HEK293T (cell line): ENCODE measurements around the gene CYP51A1.

Experiments used
- CTCF ChIA-PET: fragments of 350-600 bp; formaldehyde crosslinking; extraction: SDS; loops from one replicate; lab custom pipeline; 2021; ENCODE audit warnings: antibody characterized with exemption, inconsistent platforms; lab: Yijun Ruan, JAX
- POLR2A ChIA-PET: fragments of 350-600 bp; formaldehyde crosslinking; extraction: SDS; loops from one replicate; lab custom pipeline; 2020; ENCODE audit warnings: antibody characterized with exemption, inconsistent platforms; lab: Yijun Ruan, JAX
- DNase-seq: peaks from one replicate; pipeline ENCODE4 v3.0.0; 2012; ENCODE audit warnings: mixed read lengths; ENCODE audit errors: extremely low spot score
- ARNT ChIP-seq: fragments of 450-650 bp; IDR thresholded peaks from 2 replicates; pipeline ENCODE4 v1.6.1; 2017; ENCODE audit warnings: mild to moderate bottlenecking
- BHLHE40 ChIP-seq: fragments of 450-650 bp; IDR thresholded peaks from 2 replicates; pipeline ENCODE4 v1.6.1; 2016; ENCODE audit warnings: mild to moderate bottlenecking, moderate library complexity, borderline replicate concordance
- CTBP1 ChIP-seq: fragments of 450-650 bp; IDR thresholded peaks from 2 replicates; pipeline ENCODE4 v1.6.1; 2016; ENCODE audit warnings: borderline replicate concordance
- ELF4 ChIP-seq: fragments of 450-650 bp; IDR thresholded peaks from 2 replicates; pipeline ENCODE4 v1.6.1; 2017; ENCODE audit warnings: antibody characterized with exemption
- FOXA1 ChIP-seq: fragments of 450-650 bp; IDR thresholded peaks from 2 replicates; pipeline ENCODE4 v1.6.1; 2016; ENCODE audit warnings: mild to moderate bottlenecking
- FOXK2 ChIP-seq: fragments of 450-650 bp; IDR thresholded peaks from 2 replicates; pipeline ENCODE4 v1.6.1; 2016; ENCODE audit warnings: mild to moderate bottlenecking
- FOXM1 ChIP-seq: fragments of 450-650 bp; IDR thresholded peaks from 2 replicates; pipeline ENCODE4 v1.6.1; 2017; ENCODE audit warnings: mild to moderate bottlenecking, borderline replicate concordance
- HDGF ChIP-seq: fragments of 450-650 bp; IDR thresholded peaks from 2 replicates; pipeline ENCODE4 v1.6.1; 2017; ENCODE audit warnings: antibody characterized with exemption, borderline replicate concordance
- L3MBTL2 ChIP-seq: fragments of 450-650 bp; conservative IDR thresholded peaks from 2 replicates; pipeline ENCODE4 v1.6.1; 2016; ENCODE audit warnings: mild to moderate bottlenecking
- LEF1 ChIP-seq: fragments of 450-650 bp; IDR thresholded peaks from 2 replicates; pipeline ENCODE4 v1.6.1; 2017; ENCODE audit warnings: mild to moderate bottlenecking, borderline replicate concordance
- NFRKB ChIP-seq: fragments of 450-650 bp; IDR thresholded peaks from 2 replicates; pipeline ENCODE4 v1.6.1; 2016; ENCODE audit warnings: mild to moderate bottlenecking, moderate library complexity
- PKNOX1 ChIP-seq: fragments of 450-650 bp; IDR thresholded peaks from 2 replicates; pipeline ENCODE4 v1.6.1; 2016
- SP1 ChIP-seq: fragments of 450-650 bp; IDR thresholded peaks from 2 replicates; pipeline ENCODE4 v1.6.1; 2017
- SUZ12 ChIP-seq: fragments of 450-650 bp; IDR thresholded peaks from 2 replicates; pipeline ENCODE4 v1.6.1; 2016; ENCODE audit warnings: mild to moderate bottlenecking
- TARDBP ChIP-seq: fragments of 450-650 bp; IDR thresholded peaks from 2 replicates; pipeline ENCODE4 v1.6.1; 2016
- ZNF384 ChIP-seq: fragments of 450-650 bp; IDR thresholded peaks from 2 replicates; pipeline ENCODE4 v1.6.1; 2016

Gene CYP51A1

DNA sequence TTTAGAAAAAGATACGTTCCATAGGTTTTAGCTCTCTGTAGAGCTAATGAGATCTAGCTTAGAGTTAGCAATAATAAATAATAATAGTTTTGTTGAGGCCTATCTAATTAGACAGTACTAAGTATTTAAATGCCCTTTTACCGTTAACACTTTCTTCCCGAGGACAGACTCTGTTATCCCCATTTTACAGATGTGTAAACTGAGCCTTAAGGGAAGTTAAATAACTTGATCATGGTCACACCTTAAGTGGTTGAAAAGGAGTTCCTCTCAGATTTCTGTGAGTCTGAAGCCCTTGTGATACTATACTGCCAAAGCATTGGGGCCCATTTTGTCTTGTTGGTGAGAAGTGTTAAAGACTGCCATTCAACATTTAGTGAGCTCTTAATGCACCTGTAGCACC is 61.6 kb downstream of the CYP51A1 start:
- ChIA-PET POLR2A (no interaction called here), CTCF (no interaction called here)
- DNase-seq: no peak
- TF ChIP-seq BHLHE40 (no peak), ELF4 (no peak), NFRKB (no peak), LEF1 (no peak), FOXA1 (no peak), FOXM1 (no peak), PKNOX1 (no peak), L3MBTL2 (no peak), ARNT (no peak), HDGF (no peak), ZNF384 (no peak), SP1 (no peak), CTBP1 (no peak), SUZ12 (no peak), FOXK2 (no peak), TARDBP (no peak)

DNA sequence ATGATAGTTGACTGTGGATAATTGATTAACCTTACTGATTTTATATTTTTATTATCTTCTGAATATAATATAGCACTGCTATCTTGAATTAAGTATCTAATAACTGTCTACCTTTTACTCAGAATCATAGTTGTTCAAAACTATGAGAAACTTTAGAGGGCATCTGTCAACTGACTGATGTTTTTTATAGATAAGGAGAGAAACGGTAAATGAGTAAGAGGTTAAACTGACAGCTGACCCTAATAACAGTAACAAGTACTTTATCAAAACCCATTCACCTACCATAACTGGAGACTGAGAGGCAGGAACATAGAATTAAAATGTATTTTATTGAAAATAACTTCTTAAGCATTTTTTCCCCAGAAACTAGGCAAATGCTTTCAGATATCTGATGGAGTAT is 62.2 kb downstream of the CYP51A1 start:
- DNase-seq: no peak
- ChIA-PET CTCF (no interaction called here), POLR2A (no interaction called here)
- TF ChIP-seq SUZ12: no peak
- no peak for TF ChIP-seq L3MBTL2
- TF ChIP-seq TARDBP: no peak
- no peak for TF ChIP-seq NFRKB
- no peak for TF ChIP-seq HDGF
- TF ChIP-seq ARNT: no peak
- TF ChIP-seq FOXK2: no peak
- no peak for TF ChIP-seq FOXA1
- TF ChIP-seq CTBP1: no peak
- TF ChIP-seq LEF1: no peak
- TF ChIP-seq BHLHE40: no peak
- TF ChIP-seq PKNOX1: no peak
- TF ChIP-seq FOXM1: no peak
- TF ChIP-seq SP1: no peak
- no peak for TF ChIP-seq ZNF384
- no peak for TF ChIP-seq ELF4

DNA sequence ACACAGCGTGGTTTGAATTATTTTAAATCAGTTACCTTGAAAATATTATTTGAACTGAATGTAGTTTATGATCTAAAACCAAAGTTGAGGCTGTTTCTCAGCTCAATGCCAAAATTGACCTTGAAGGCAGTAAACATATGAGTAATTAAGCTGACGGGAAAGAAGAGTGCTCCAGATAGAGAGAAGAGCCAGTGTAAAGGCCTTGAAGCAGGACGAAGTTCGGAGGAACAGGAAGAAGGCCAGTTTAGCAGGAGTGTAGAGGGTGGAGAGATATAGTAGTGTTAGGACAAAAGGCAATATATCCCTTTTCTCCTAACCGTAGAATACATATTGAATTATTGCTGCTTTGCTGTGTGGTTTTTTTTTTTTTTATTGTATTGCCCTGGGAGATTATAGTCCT is 63.2 kb downstream of the CYP51A1 start:
- CTCF ChIA-PET: no interaction called here
- TF ChIP-seq LEF1: no peak
- no peak for TF ChIP-seq HDGF
- TF ChIP-seq FOXK2: no peak
- no peak for TF ChIP-seq SUZ12
- TF ChIP-seq FOXA1: no peak
- no peak for TF ChIP-seq L3MBTL2
- TF ChIP-seq SP1: no peak
- TF ChIP-seq TARDBP: no peak
- no peak for TF ChIP-seq ARNT
- no peak for TF ChIP-seq NFRKB
- TF ChIP-seq ELF4: no peak
- no peak for TF ChIP-seq FOXM1
- TF ChIP-seq ZNF384: no peak
- no peak for TF ChIP-seq PKNOX1
- TF ChIP-seq BHLHE40: no peak
- TF ChIP-seq CTBP1: no peak
- no peak for DNase-seq
- POLR2A ChIA-PET: no interaction called here

GRCh38 chr7:92064438-92065029 is 69.7 kb downstream of the CYP51A1 start:
- POLR2A ChIA-PET: no interaction called here
- no peak for TF ChIP-seq NFRKB
- no peak for TF ChIP-seq SP1
- no peak for TF ChIP-seq PKNOX1
- no peak for TF ChIP-seq BHLHE40
- TF ChIP-seq FOXK2: no peak
- no peak for TF ChIP-seq FOXM1
- CTCF ChIA-PET: no interaction called here
- DNase-seq: no peak
